ENCODE data around the gene MCC.

GRCh38 chr5:113216545-113216944 lies 271.7 kb downstream of the MCC start:
- no peak for TF ChIP-seq CTCF (IDR thresholded peaks at IDR 0.05)
- no peak for TF ChIP-seq POLR2A (IDR thresholded peaks at IDR 0.05; ENCODE audit: low read length)
- TF ChIP-seq EP300 (IDR thresholded peaks at IDR 0.05), result no peak
- no peak for TF ChIP-seq EHMT2 (IDR thresholded peaks at IDR 0.05; ENCODE audit: low read depth)
- TF ChIP-seq CHD2 (IDR thresholded peaks at IDR 0.05; ENCODE audit: low read length, partially characterized antibody), result no peak
- no peak for TF ChIP-seq MYC (IDR thresholded peaks at IDR 0.05; ENCODE audit: borderline replicate concordance, low read length)

All from A549 (cell line).